Measurements from ENCODE around the gene MPRIP.

- TF ChIP-seq CTCF (conservative IDR thresholded peaks at IDR 0.05) (no peak), EZH2 (IDR thresholded peaks at IDR 0.05; ENCODE audit: low read depth) (no peak)
Measured at GRCh38 chr17:17182598-17183136, 140.4 kb downstream of the MPRIP start.

All from PC-9 (cell line).